ENCODE measurements around the gene APEH. TPM values are rescaled to one million over a fixed set of nuclear protein-coding genes. Genes with fewer than 3 reads are reported as not detected.

The APEH gene
- total and polyA plus RNA-seq, 10 of the 15 experiments (the other 5 are each of a cell fraction or from before 2014, with no cell fraction given) = 74.4 to 214 (median 131) TPM

GRCh38 chr3:49719214-49719884, 45.2 kb downstream of the APEH start, which contains the start of gene AMIGO3 (continued):
- TF ChIP-seq CBX5 (IDR thresholded peaks at IDR 0.05; ENCODE audit: low read depth) = no peak
- no peak for TF ChIP-seq SMC3 (IDR thresholded peaks at IDR 0.05; ENCODE audit: borderline replicate concordance, low read length)
- no peak for TF ChIP-seq BRCA1 (IDR thresholded peaks at IDR 0.05; ENCODE audit: low read depth, low read length)
- TF ChIP-seq SMAD5 (IDR thresholded peaks at IDR 0.05; ENCODE audit: low read depth) = peak; percentile 54; the same call in 1 of the 2 replicates
- peak; percentile 75; the same call in 1 of the 2 replicates for TF ChIP-seq YY1 (IDR thresholded peaks at IDR 0.05; ENCODE audit: low read depth, low read length)
- no peak for TF ChIP-seq GABPA (IDR thresholded peaks at IDR 0.05; ENCODE audit: low read depth)
- no peak for TF ChIP-seq RAD51 (IDR thresholded peaks at IDR 0.05)
- TF ChIP-seq ATF7 (IDR thresholded peaks at IDR 0.05; ENCODE audit: low read depth) = no peak
- TF ChIP-seq, protein P1, sequence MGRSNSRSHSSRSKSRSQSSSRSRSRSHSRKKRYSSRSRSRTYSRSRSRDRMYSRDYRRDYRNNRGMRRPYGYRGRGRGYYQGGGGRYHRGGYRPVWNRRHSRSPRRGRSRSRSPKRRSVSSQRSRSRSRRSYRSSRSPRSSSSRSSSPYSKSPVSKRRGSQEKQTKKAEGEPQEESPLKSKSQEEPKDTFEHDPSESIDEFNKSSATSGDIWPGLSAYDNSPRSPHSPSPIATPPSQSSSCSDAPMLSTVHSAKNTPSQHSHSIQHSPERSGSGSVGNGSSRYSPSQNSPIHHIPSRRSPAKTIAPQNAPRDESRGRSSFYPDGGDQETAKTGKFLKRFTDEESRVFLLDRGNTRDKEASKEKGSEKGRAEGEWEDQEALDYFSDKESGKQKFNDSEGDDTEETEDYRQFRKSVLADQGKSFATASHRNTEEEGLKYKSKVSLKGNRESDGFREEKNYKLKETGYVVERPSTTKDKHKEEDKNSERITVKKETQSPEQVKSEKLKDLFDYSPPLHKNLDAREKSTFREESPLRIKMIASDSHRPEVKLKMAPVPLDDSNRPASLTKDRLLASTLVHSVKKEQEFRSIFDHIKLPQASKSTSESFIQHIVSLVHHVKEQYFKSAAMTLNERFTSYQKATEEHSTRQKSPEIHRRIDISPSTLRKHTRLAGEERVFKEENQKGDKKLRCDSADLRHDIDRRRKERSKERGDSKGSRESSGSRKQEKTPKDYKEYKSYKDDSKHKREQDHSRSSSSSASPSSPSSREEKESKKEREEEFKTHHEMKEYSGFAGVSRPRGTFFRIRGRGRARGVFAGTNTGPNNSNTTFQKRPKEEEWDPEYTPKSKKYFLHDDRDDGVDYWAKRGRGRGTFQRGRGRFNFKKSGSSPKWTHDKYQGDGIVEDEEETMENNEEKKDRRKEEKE (IDR thresholded peaks at IDR 0.05) = no peak
- no peak for TF ChIP-seq HDAC2 (IDR thresholded peaks at IDR 0.05)
- peak; percentile 56; the same call in 1 of the 2 replicates for TF ChIP-seq IKZF1 (conservative IDR thresholded peaks at IDR 0.05)
- no peak for TF ChIP-seq STAT1 (conservative IDR thresholded peaks at IDR 0.05)
- peak; percentile 1; the same call in 1 of the 2 replicates for TF ChIP-seq RUNX3 (IDR thresholded peaks at IDR 0.05; ENCODE audit: low read length)
- no peak for TF ChIP-seq BMI1 (IDR thresholded peaks at IDR 0.05; ENCODE audit: borderline replicate concordance)
- peak; percentile 58 for TF ChIP-seq LARP7 (IDR thresholded peaks at IDR 0.05)
- no peak for TF ChIP-seq SUPT20H (IDR thresholded peaks at IDR 0.05; ENCODE audit: borderline replicate concordance, control insufficient read depth, low read depth, low read length)
- no peak for TF ChIP-seq ZNF217 (IDR thresholded peaks at IDR 0.05)
- no peak for TF ChIP-seq ZNF24 (IDR thresholded peaks at IDR 0.05)
- no peak for TF ChIP-seq REST (IDR thresholded peaks at IDR 0.05; ENCODE audit: low read depth, low read length)
- TF ChIP-seq MYC (IDR thresholded peaks at IDR 0.05; ENCODE audit: insufficient read depth, insufficient read length, insufficient replicate concordance, low read length, severe bottlenecking) = no peak
- TF ChIP-seq WRNIP1 (IDR thresholded peaks at IDR 0.05; ENCODE audit: borderline replicate concordance, low read depth, low read length) = no peak
- TF ChIP-seq RBBP5 (conservative IDR thresholded peaks at IDR 0.05) = no peak
- TF ChIP-seq BCL11A (IDR thresholded peaks at IDR 0.05; ENCODE audit: low read depth, low read length) = no peak
- TF ChIP-seq MYB (IDR thresholded peaks at IDR 0.05; ENCODE audit: borderline replicate concordance, low read depth, low read length) = no peak
- no peak for TF ChIP-seq SIN3A (IDR thresholded peaks at IDR 0.05; ENCODE audit: low read depth, low read length)

Data from GM12878 (cell line).